Activated effector memory CD4-positive, alpha-beta T cell treated with Interleukin-2 at 50 U/mL for 16 hours (primary cell): ENCODE measurements around the gene ZNF365.
"Not testable (repeated sequence)": the region's sequence is repeated elsewhere in the genome, so short reads cannot be mapped to it uniquely, and the experiment has no call there.

Experiments
- DNase-seq: peaks from one replicate; pipeline ENCODE4 v3.0.0-alpha.2; 2020

ZNF365 gene, protein sequence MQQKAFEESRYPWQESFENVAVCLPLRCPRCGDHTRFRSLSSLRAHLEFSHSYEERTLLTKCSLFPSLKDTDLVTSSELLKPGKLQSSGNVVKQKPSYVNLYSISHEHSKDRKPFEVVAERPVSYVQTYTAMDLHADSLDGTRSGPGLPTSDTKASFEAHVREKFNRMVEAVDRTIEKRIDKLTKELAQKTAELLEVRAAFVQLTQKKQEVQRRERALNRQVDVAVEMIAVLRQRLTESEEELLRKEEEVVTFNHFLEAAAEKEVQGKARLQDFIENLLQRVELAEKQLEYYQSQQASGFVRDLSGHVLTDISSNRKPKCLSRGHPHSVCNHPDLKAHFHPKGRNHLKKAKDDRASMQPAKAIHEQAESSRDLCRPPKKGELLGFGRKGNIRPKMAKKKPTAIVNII

GRCh38 chr10:62373995-62374861, at the start of gene ZNF365:
ZNF365 (plus strand) TSS chr10:62374369; CDS start chr10:62376194, 1,825 bp downstream.
- peak; percentile 34 for DNase-seq

- no peak for DNase-seq
These were observed 48.0 kb upstream of the ZNF365 start for GRCh38 chr10:62326176-62326575.

- DNase-seq: no peak
These were observed 46.3 kb upstream of the ZNF365 start for GRCh38 chr10:62327885-62328284.

DNA sequence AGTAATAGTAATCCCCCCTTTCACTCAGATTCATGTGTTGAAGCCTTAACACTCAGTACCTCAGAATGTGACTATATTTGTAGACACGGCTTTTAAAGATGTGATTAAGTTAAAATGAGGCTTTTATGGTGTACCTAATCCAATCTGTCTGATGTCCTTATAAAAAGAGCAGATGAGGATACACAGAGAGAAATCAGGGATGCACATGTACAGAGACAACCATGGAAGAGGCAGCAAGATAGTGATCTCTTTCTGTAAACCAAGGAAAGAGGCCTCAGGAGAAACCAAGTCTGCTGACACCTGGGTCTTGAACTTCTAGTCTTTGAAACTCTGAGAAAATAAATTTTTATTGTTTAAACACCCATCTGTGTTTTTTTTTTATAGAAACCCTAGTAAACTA, 44.0 kb upstream of the ZNF365 start:
- no peak for DNase-seq

GRCh38 chr10:62332406-62332805, 41.8 kb upstream of the ZNF365 start:
- no peak for DNase-seq

GRCh38 chr10:62333135-62333889, 40.9 kb upstream of the ZNF365 start:
- no peak for DNase-seq

- no peak for DNase-seq
These were observed 40.0 kb upstream of the ZNF365 start for GRCh38 chr10:62333988-62334682.

DNA sequence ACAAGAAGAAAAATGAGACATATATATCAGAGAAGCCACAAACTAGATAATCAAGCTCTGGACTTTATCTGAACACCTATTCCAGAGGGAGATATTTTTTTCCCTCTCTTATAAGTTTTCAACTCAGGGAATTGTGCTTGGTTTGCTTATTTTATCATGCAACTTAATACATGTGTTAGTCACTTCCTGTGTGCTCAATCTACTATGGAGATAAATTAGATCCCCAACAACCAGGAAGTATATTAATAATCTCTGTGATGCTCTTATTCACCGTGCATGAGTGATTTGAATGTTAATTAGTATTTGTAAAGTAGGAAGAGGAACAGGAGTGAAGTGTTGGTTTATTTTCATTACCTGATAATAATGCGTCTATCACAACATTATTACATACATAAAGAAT, 38.8 kb upstream of the ZNF365 start:
- DNase-seq: no peak

- DNase-seq: no peak
These were observed 37.8 kb upstream of the ZNF365 start for GRCh38 chr10:62336404-62336803.

DNA sequence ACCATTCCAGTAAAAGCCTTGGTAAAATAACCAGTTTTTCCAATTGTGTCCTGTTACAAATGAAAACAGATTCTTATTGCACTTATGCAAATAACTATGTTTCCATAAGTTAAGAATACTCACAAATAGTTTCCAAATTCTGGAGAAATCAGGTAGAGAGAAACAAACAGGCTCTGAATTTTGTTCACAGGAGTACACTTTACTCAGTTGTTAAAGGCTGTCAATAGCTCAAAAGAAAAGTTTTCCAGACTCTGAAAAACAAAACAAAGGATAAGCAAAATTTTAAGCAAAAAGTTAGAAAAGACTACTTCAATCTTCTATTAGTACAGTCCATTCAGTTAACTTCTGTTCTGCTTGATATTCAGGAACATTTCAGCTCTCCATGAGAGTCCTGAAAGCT, 32.8 kb upstream of the ZNF365 start:
- no peak for DNase-seq

DNA sequence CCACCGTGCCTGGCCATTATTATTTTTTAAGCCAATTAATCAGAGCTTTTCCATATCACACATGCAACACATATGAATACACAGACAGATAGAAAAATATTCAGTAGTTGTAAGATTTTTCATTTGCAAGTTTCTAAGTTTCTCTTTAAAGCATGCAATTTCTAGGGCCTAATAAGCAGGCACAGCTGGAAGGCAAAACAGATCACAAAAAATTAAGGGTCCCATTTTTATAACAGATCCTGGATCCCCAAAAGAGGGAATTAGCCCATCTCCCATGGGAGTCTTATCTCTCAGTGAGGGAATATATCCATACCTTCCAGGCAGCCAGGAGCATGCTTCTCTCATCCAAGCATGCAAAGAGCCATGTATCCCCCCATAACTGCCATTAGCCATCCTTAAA, 31.2 kb upstream of the ZNF365 start:
- no peak for DNase-seq

GRCh38 chr10:62348029-62348428, 26.1 kb upstream of the ZNF365 start:
- DNase-seq: no peak

DNA sequence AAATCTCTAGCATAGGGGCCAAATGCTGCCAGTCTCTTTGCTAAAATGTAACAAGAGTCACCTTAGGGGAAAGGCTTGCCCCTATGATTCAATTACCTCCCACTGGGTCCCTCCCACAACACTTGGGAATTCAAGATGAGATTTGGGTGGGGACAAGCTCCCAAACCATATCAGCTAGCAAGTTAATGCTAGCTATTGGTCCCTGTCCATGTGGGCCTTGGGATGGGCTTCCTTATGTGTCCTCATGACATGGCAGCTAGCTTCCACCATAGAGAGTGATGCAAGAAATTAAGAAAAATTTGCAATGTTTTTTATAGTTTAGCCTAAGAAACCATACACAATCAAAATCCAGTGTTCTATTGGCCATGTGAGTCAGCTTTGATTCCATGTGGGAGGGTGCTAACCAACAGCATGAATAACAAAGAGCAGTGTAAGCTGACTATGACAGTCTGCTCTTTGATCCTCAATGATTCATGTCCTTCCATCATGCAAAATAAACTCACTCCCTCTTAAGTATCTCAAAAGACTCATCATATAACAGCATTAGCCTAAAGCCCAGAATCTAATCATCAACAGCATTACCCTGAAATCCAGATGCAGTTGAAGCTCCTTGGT, 21.7 kb upstream of the ZNF365 start:
- DNase-seq: no peak

DNA sequence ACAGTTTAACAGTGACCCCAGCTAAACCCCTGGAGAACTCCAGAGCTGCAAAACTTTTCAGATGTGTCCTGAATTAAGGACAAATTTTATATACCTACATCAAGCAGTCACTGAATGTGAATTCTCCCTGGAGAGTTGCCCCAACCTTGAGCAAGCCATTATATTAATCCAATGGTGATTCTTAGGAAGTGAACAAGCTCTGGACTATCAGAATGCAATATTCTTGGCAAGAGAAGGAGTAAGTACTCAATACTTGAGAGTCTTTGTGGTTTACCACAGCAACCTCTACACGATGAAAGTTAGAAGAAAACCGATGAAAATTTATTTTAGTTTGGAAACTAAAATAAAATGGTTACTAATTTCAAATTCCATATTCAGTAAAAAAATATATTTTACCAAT, 19.3 kb upstream of the ZNF365 start:
- no peak for DNase-seq

GRCh38 chr10:62356447-62356846, 17.7 kb upstream of the ZNF365 start:
- no peak for DNase-seq

DNA sequence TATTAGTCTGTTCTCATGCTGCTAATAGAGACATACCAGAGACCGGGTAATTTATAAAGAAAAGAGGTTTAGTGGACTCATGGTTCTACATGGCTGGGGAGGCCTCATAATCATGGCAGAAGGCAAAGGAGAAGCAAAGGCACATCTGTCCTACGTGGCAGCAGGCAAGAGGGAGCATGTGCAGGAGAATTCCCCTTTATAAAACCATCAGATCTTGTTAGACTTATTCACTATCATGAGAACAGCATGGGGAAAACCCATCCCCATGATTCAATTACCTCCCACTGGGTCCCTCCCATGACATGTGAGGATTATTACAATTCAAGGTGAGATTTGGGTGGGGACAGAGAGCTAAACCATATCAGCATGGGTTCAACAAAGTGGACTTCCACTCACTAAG, 16.0 kb upstream of the ZNF365 start:
- DNase-seq: not testable (repeated sequence)

DNA sequence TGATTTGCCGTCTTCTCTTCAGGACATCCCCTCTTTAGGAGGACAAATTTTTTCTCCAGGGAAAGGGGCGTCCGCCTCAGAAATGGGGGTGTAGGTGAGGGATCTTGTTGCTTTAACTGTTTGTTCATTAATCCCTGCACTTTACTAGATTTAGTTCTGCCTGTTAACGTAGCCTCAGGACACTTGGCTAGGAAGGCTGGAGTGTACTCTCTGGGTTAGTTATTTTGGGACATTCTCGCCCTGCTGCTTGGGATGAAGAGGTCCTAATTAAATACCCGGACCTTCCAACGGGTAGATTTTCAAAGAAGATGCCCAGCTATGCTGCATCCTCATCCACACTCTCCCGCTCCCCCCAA, 552 bp upstream of the ZNF365 start:
- no peak for DNase-seq

DNA sequence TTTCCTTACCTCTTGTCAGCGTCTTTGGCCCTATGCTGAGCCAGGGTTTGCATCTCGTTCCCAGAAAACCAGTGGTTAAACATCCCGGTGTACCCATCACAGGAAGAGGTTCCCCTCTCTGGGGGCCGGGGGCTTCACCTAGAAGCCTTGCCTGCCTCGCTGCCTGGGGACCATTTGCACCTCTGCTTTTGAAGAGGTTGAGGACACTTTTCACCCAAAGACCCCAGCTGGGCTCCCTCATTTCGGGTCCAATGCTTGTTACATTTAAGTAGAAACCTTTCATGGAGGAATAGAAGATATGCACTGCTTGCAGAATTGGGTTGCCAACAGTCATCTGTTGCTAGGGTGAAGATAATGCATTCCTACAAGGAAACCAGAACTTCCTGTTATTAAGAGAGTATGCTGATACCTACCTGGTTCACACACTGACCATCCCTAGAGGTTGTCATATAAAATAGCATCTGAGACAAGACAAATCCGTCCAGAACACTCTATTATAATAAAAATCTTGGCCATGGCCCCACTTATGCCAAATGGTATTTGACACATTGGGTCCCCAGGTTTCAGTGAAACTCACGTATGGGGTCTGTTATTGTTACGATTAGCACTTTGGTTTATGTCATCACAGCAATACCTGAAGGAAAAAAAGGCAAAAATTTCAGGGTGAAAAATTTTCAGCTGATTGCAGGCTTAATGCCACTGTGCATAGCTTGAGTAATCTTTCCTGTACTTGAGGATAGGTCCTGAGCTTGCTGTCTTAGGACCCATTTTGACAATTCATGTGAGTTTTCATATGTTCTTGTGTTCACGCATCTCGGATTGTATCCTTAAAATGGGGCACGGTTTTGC, 917 bp downstream of the ZNF365 start:
- no peak for DNase-seq

- no peak for DNase-seq
These were observed 2.2 kb downstream of the ZNF365 start for GRCh38 chr10:62376071-62377025.

DNA sequence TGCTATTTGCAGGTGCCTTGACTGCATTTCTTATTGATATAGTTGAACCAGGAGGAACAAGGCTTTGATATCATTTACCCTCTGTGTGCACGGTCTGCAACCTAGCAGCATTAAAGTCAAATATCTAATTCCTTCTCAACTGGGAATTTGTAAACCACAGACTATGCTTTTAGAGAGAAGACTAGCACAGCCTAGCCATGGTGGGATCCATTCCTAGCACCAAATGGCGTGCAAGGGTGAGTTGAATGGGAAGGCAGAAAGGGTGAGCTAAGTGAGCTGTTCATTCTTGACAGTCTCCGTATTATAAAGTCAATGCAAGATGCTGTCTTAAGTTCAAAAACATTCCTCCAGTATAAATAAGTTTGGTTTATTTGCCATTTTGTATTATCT, 2.9 kb downstream of the ZNF365 start:
- no peak for DNase-seq
